ENCODE data around the gene ATP13A3. TPM values are rescaled to one million over a fixed set of nuclear protein-coding genes. Genes with fewer than 3 reads are reported as not detected.

The ATP13A3 gene
- total and polyA plus RNA-seq, 9 of the 15 experiments (the other 6 are each of a cell fraction or from before 2014, with no cell fraction given), result 16.6 to 135 (median 86.6) TPM

- TF ChIP-seq ZBTB8A (IDR thresholded peaks at IDR 0.05; ENCODE audit: partially characterized antibody), result no peak
- TF ChIP-seq MCM2 (IDR thresholded peaks at IDR 0.05; ENCODE audit: low read depth), result no peak
- TF ChIP-seq, protein P1, sequence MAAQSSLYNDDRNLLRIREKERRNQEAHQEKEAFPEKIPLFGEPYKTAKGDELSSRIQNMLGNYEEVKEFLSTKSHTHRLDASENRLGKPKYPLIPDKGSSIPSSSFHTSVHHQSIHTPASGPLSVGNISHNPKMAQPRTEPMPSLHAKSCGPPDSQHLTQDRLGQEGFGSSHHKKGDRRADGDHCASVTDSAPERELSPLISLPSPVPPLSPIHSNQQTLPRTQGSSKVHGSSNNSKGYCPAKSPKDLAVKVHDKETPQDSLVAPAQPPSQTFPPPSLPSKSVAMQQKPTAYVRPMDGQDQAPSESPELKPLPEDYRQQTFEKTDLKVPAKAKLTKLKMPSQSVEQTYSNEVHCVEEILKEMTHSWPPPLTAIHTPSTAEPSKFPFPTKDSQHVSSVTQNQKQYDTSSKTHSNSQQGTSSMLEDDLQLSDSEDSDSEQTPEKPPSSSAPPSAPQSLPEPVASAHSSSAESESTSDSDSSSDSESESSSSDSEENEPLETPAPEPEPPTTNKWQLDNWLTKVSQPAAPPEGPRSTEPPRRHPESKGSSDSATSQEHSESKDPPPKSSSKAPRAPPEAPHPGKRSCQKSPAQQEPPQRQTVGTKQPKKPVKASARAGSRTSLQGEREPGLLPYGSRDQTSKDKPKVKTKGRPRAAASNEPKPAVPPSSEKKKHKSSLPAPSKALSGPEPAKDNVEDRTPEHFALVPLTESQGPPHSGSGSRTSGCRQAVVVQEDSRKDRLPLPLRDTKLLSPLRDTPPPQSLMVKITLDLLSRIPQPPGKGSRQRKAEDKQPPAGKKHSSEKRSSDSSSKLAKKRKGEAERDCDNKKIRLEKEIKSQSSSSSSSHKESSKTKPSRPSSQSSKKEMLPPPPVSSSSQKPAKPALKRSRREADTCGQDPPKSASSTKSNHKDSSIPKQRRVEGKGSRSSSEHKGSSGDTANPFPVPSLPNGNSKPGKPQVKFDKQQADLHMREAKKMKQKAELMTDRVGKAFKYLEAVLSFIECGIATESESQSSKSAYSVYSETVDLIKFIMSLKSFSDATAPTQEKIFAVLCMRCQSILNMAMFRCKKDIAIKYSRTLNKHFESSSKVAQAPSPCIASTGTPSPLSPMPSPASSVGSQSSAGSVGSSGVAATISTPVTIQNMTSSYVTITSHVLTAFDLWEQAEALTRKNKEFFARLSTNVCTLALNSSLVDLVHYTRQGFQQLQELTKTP (IDR thresholded peaks at IDR 0.05; ENCODE audit: low read depth in 1 of 2, partially characterized antibody in 2 of 2), result no peak
- TF ChIP-seq USF2 (CRISPR knock-in tag; IDR thresholded peaks at IDR 0.05), result 0 out of 2 replicates have a peak, but pooled peaks have one; percentile 5
- TF ChIP-seq POU5F1 (IDR thresholded peaks at IDR 0.05; ENCODE audit: borderline replicate concordance, low read depth, low read length, partially characterized antibody), result no peak
- peaks cover 0 to 5% of the 10 kb centered on the region in 2 experiments; a peak in 2 of 5 replicates for H3K4me1 ChIP-seq (replicated peaks in 1 of 2; ENCODE audit: control insufficient read depth in 2 of 2, insufficient read depth in 2 of 2, low read length in 2 of 2)
- no peak overlapping the region for H3K4me2 ChIP-seq (ENCODE audit: insufficient read depth, low read length)
- in situ Hi-C loops (cut with MboI) (no loop called here), intact Hi-C loops (cut with micrococcal nuclease) (no loop called here)
- no peaks in the 10 kb centered on the region for H3K36me3 ChIP-seq (ENCODE audit: control insufficient read depth, insufficient read depth, low read length)
- POLR2A ChIA-PET, result interaction anchor here (0.6 to 1.2 kb wide), 3 partner anchors 9 to 972 kb away, joined by 3 read pairs; no protein-coding TSS in a partner anchor
- BruUV-seq (replicated peaks), result no TSS peak
- 6% methylated on average over 17 of the region's 20 CpGs for WGBS (ENCODE audit: insufficient coverage, low coverage, missing lambda C conversion rate)
- DNase-seq (ENCODE audit: extremely low read depth in 1 of 4, low spot score in 3 of 4) (no peak), ATAC-seq (no peak), FAIRE-seq (no peak)
- H3K9ac ChIP-seq (ENCODE audit: insufficient read depth in 1 of 2, low read depth in 2 of 2, low read length in 2 of 2), result no peak overlapping the region
- peaks cover 58 to 83% of the 10 kb centered on the region in 2 experiments for H3K27me3 ChIP-seq (ENCODE audit: control insufficient read depth in 2 of 2, insufficient read depth in 2 of 2, low read length in 2 of 2)
- no peaks in the 10 kb centered on the region; the same call in 1 of the 2 replicates for H4K20me1 ChIP-seq (replicated peaks; ENCODE audit: control insufficient read depth, insufficient read depth, low read length)
- H3K27ac ChIP-seq (ENCODE audit: extremely low read depth, low read depth, low read length), result no peak overlapping the region
- CTCF ChIA-PET (ENCODE audit: low intra/inter-chr PET ratio), result no interaction called here
- no peak overlapping the region for H2AFZ ChIP-seq (ENCODE audit: low read depth, low read length)
- no peaks in the 10 kb centered on the region for H3K79me2 ChIP-seq (ENCODE audit: control insufficient read depth, insufficient read depth, low read length)
- no peaks in the 10 kb centered on the region for H3K9me1 ChIP-seq (ENCODE audit: control insufficient read depth, insufficient read depth, low read length)
- H3K9me3 ChIP-seq (replicated peaks; ENCODE audit: control insufficient read depth, insufficient read depth, low read depth, low read length), result no peaks in the 10 kb centered on the region
- H3K4me3 ChIP-seq, result no peak overlapping the region
Observed at GRCh38 chr3:194382196-194382891, 104.5 kb downstream of the ATP13A3 start.
